Fibroblast of the aortic adventitia (primary cell): Measurements from ENCODE around the gene PLA2G2F. TPM values are rescaled to one million over a fixed set of nuclear protein-coding genes. Genes with fewer than 3 reads are reported as not detected.

Experiments used
- total RNA-seq: library from RNA; depleted of rRNA; stranded (reverse); fragments of >200 nt; gene quantifications from 2 replicates; pipeline ENCODE4 v1.2.3, GENCODE V29; 2012; ENCODE audit warnings: low replicate concordance

Gene PLA2G2F
- total RNA-seq, 1 donor, result not detected

Other genes with a start within 250 kb of the PLA2G2F start
- gene PLA2G2E, start 215.7 kb upstream of the PLA2G2F start, total RNA-seq, result not detected in 2 replicates
- 0.27 TPM in 1 of 2 replicates, not detected in the other for gene PLA2G2A, start 159.7 kb upstream of the PLA2G2F start, total RNA-seq
- gene PLA2G5, start 69.1 kb upstream of the PLA2G2F start, total RNA-seq, result 0.36 and 1.1 TPM in 2 replicates
- not detected in 2 replicates for gene PLA2G2D, start 19.8 kb upstream of the PLA2G2F start, total RNA-seq
- gene UBXN10, start 46.8 kb downstream of the PLA2G2F start, total RNA-seq, result not detected in 2 replicates
- gene PLA2G2C, start 47.2 kb downstream of the PLA2G2F start, total RNA-seq, result not detected in 2 replicates
- not detected in 2 replicates for gene VWA5B1, start 151.6 kb downstream of the PLA2G2F start, total RNA-seq